GM10847 (cell line): ENCODE measurements around the gene SMG6.

Source experiments
- POLR2A ChIP-seq: IDR thresholded peaks from 2 replicates; pipeline ENCODE4 v1.6.1; 2011; ENCODE audit not compliant: insufficient read length; ENCODE audit errors: extremely low read depth

Gene SMG6

DNA sequence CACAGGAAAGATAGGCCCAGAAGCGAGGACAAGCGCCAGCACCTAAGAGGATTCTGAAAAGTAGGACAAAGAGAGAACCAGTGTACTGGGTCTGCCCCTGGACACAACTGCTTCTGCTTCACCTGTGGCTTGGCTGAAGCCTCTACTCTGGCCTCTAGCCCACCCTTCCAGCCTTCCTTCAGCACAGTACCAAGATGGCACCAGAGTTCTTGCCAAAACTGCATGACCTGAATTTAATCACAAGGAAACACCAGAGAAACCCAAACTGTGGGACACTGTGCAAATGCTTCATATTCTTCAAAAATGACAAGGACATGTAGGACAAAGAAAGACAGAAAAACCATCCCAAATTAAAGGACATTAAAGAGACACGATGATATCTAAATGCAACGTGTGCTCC lies 116.6 kb downstream of the SMG6 start:
- no peak for TF ChIP-seq POLR2A

DNA sequence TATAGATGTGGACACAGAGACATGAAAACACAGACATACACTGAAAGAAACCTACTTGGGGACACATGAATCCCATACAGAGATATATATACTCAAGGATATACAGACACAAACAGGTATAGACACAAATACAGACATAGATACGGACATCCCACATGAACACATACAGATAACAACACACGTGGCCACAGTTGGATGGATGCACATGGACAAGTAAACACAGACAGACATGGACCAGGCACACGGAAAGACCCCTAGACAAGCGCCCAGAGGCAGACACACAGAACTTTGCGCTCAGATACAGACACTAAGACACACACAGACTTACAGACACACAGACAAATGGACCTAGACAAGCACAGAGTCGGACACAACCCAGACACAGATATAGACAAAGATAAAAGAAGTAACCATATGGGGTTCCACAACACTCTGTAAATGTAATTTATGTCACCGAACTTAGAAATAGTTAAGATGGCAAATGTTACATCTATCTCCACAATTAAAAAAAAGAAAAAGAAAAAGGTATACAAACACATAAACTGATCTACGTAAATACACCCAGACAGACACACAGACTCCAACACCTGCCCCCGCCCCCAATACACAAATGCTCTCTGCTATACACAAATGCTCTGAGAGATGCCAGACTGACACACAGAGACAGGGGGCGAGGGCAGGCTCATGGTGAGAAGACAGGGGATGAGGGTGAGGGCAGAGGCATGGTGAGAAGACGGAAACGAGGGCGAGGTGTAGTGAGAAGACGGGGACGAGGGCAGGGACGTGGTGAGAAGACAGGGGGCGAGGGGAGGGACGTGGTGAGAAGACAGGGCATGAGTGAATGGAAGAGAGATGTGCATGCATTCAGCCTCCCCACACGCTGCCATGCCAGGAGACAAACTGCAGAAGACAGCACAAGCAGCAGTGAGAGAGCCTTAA lies 118.3 kb downstream of the SMG6 start:
- no peak for TF ChIP-seq POLR2A

- no peak for TF ChIP-seq POLR2A
Observed at GRCh38 chr17:2183346-2183745, 120.2 kb downstream of the SMG6 start.

GRCh38 chr17:2181897-2182448 lies 121.6 kb downstream of the SMG6 start:
- no peak for TF ChIP-seq POLR2A

DNA sequence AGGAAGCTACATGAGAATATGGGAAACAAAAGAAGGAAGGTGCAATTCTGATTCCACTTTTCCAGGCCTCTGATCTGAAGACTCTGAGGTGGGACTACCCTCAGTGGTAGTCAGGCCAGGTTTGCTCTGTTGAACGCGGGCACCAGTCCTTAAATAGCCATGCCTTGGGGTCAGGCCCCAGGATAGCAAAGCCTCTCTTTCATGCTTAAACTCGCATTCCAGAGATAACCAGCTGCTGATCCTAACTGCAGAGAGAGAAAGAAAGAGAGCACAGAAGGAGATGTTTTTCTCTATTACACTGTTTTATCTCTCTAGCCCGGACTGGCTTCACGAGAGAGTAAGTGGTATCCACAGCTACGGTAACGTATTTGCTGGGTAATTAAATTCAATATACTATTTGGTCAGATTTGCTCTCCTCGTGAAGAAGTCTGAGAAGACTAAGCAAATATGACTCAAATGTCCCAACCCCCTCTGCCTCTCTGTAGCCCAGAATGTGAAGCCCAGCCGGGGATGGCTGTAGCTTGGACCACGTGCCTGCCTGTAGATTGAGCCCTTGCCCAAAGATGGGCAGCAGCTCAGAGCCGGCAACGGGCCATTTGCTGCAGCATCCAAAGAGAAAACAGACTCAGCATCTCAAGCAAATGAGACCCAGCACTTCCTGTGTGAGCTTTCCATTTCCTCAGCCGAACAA lies 122.2 kb downstream of the SMG6 start:
- TF ChIP-seq POLR2A = no peak

DNA sequence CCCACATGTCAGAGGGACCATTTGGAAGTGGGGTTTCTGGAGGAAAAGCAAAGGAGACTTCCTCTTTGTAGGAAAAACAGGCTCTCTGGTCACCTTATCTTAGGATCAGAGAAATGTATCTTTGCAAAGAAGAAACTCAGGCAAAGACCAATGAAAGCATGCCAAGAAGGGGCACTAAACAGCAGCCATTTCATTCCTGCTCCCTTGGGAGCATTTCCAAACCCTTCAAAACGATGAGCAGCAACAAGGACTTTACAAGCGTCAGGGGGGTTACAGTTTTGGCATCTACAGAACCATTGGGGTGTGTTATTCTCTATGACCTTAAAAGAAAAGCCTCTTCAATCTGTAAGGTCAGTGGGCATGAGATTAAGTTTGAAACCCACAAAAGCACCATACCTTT lies 122.8 kb downstream of the SMG6 start:
- TF ChIP-seq POLR2A = no peak

DNA sequence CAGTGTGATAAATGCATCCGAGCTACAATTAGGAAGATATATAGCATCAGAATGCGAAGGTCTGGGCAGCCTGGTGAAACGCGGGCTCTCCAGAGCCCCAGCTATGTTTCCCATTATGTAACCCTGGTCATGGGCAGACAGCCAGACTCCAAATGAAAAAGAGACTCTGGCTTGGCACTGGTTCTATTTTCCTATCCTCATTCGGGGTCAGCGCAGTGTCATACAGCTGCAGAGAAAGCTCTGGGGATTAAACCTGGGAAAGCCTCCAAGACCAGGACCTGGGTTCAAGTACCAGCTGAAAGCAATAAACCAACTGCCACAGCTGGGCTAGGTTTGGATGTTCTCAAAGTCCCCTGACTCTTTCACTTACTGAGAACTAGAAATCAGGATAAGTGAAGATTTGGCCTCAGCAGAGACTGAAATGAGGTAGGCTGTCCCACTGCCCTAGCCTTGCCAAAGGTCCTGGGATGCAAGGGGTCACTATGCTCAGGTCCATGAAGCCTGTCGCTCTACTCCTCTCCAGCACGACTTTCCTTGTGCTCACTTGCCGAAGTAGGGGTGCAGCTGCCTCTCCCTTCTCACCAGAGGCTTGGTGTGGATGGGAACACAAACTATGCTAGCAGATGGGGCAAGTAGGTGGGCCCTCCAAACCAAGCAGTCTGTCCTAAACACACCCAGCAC lies 123.8 kb downstream of the SMG6 start:
- TF ChIP-seq POLR2A = no peak

DNA sequence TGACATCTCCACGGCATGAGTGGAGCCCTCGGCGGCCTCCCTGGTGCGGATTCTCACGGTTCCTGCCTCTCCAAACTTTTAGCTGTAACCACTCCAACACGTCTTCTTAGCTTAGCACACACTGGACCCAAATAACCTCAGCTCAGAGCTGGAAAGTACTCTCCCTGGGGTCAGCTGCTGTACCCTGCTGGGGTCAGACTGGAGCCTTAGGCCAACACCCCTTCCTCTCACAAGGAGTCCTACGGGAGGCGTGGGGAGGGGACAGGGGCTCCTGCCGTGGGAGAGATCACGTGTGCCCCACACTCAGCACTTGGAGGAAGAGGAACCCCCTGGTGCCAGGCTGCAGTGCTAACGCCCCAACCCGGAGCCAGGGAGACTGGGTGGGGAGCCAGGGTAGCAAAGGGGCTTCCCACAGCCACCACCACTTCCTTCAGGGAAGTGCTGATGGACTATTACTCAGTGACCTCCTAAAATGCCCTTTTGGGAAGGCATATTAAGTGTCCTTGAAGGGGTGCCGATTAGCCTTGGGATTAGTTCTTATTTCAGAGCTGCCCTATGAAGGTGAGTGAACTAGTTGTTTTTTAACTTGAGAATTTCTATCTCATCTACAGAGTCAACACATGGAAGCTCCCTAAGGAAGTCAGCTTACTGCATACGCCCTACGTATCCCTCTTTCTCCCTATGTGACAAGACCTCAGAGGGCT lies 124.6 kb downstream of the SMG6 start:
- TF ChIP-seq POLR2A = no peak

DNA sequence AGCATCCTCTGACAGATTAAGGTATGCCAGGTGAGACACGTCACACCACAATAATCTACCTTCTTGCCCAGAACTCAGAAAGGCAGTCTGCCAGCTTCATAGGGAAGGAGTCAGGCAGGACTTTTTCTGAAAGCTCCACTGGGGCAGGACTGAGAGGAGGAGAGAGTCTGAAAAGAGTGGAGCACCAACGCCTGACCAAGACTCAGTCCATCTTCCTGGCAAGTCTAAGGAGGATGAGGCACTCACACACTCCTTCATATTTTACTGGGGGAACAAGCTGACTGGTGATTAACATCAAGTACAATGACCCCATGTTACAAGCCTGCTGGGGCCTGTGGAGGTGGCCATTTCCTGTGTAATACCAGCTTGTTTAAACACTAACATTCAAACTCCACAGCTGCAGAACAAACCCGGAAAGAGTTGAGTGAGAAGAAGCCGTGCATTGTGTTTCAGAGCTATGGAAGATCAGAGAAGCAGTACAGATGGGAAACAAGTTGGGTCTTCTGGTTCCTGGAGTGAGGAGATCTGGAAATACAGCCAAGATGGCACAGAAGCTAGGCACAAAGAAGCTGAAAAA lies 126.3 kb downstream of the SMG6 start:
- no peak for TF ChIP-seq POLR2A

GRCh38 chr17:2176499-2177169 lies 127.0 kb downstream of the SMG6 start:
- TF ChIP-seq POLR2A = no peak

- TF ChIP-seq POLR2A = no peak
Observed at GRCh38 chr17:2175294-2175628, 128.3 kb downstream of the SMG6 start.

GRCh38 chr17:2174468-2175293 lies 128.9 kb downstream of the SMG6 start:
- no peak for TF ChIP-seq POLR2A

DNA sequence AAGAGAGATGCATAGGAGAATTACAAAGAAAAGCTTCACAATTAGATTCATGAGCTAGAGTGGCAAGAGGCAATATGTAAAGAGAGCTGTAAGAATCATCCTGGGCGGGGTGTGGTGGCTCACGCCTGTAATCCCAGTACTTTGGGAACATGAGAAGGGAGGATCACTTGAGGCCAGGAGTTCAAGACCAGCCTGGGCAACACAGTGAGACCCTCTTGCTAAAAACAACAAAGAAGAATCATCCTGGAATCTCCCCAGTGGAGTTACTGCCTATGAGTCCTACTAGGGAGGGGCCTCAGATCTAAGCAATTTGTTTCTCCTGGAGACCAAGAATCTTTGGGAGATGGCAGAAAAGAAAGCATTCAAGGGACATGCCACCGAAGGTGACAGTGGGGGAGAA lies 129.6 kb downstream of the SMG6 start:
- no peak for TF ChIP-seq POLR2A
